Upper lobe of right lung (tissue), 1 donor: ENCODE measurements around the gene ALK. TPM values are rescaled to one million over a fixed set of nuclear protein-coding genes. Genes with fewer than 3 reads are reported as not detected.
A peak's percentile ranks its signal among the peaks of the same experiment; 100 is the strongest.

Source experiments
- ATAC-seq: fragments of 200-7000 bp; cut with Tn5 transposase; one replicate; pipeline ENCODE4 v1.9.1; 2020; ENCODE audit warnings: mild to moderate bottlenecking, moderate library complexity
- DNase-seq: peaks from one replicate; pipeline ENCODE4 v3.0.0-alpha.2; 2020
- H3K27ac ChIP-seq: fragments of 200-600 bp; one replicate; pipeline ENCODE4 v1.8.0; 2022
- H3K27me3 ChIP-seq: fragments of 200-600 bp; one replicate; pipeline ENCODE4 v1.8.0; 2022; ENCODE audit warnings: mild to moderate bottlenecking
- H3K36me3 ChIP-seq: fragments of 200-600 bp; one replicate; pipeline ENCODE4 v1.8.0; 2022
- H3K4me1 ChIP-seq: fragments of 200-600 bp; one replicate; pipeline ENCODE4 v1.8.0; 2022
- H3K4me3 ChIP-seq: fragments of 200-600 bp; one replicate; pipeline ENCODE4 v1.8.0; 2022; ENCODE audit warnings: mild to moderate bottlenecking
- H3K9me3 ChIP-seq: fragments of 200-600 bp; one replicate; pipeline ENCODE4 v1.8.0; 2022
- intact Hi-C: fragments of 100-400 bp; cut with DNase I; formaldehyde crosslinking; loops from one replicate; pipeline ENCODE4 v1.11.0; 2022
- total RNA-seq: library from RNA; stranded (reverse); fragmentation: NEBNext Ultra II Directional; extraction: Animal tissue kit (Norgen Biotek cat#: 25700); gene quantifications from one replicate; pipeline ENCODE4 v1.2.1, GENCODE V29; 2021
- TF ChIP-seq, protein P1 (sequence below): fragments of 200-600 bp; IDR thresholded peaks from one replicate; pipeline ENCODE4 v1.8.0; 2022; ENCODE audit warnings: antibody characterized with exemption
- donor health status: DM: no; HTN: yes; CAD: no; lungs with severe emphysema.

The ALK gene
- total RNA-seq, 1 donor from 2014 or later = not detected

DNA sequence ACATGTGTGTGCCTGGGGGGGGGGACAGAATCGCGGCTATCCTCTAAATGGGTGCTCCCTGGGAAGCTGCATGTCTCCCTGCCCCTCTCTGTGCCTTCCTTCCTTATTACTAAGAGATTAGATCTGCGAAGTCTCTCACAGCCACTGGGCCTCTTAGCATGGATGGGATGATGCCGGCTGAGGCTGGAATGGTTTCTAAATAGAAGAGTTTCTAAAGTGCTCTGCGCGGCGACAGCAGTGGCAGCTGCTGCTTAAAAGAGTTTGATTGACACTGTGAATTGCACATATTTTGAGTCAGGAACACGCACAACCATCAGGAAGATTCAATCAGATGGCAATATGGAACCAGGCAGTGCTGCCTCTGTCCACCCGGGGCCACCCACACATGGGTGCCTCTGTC lies 642.4 kb downstream of the ALK start:
- Histone ChIP-seq H3K4me3 (no peak overlapping the region), H3K36me3 (no peaks in the 10 kb centered on the region), H3K4me1 (no peaks in the 10 kb centered on the region), H3K9me3 (no peaks in the 10 kb centered on the region), H3K27me3 (no peaks in the 10 kb centered on the region), H3K27ac (no peak overlapping the region)
- TF ChIP-seq, protein P1, sequence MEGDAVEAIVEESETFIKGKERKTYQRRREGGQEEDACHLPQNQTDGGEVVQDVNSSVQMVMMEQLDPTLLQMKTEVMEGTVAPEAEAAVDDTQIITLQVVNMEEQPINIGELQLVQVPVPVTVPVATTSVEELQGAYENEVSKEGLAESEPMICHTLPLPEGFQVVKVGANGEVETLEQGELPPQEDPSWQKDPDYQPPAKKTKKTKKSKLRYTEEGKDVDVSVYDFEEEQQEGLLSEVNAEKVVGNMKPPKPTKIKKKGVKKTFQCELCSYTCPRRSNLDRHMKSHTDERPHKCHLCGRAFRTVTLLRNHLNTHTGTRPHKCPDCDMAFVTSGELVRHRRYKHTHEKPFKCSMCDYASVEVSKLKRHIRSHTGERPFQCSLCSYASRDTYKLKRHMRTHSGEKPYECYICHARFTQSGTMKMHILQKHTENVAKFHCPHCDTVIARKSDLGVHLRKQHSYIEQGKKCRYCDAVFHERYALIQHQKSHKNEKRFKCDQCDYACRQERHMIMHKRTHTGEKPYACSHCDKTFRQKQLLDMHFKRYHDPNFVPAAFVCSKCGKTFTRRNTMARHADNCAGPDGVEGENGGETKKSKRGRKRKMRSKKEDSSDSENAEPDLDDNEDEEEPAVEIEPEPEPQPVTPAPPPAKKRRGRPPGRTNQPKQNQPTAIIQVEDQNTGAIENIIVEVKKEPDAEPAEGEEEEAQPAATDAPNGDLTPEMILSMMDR = no peak
- no peak for ATAC-seq
- intact Hi-C loops = no loop called here
- DNase-seq = no peak

DNA sequence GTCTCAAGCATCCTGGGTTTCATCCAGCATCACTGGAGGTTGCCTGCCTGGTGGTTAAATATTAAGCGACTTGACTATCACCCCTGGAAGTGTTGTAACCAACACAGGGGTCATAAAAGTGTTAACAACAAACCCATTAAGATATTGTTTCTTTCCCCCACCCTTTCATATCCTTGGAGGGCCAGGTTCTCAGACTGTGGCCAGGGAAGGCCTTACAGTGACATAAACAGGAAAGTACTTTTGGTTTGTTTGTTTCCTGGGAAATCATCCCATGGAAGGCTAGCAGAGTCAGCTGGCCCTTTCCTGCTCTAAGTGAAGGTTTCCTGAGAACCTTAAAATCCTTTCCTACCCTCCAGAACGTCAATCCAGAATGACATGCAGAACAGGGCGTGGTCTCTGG lies 645.2 kb downstream of the ALK start:
- H3K36me3 ChIP-seq = no peaks in the 10 kb centered on the region
- no peaks in the 10 kb centered on the region for H3K4me1 ChIP-seq
- no peaks in the 10 kb centered on the region for H3K9me3 ChIP-seq
- no peak overlapping the region for H3K27ac ChIP-seq
- no peaks in the 10 kb centered on the region for H3K27me3 ChIP-seq
- ATAC-seq (no peak), DNase-seq (no peak)
- H3K4me3 ChIP-seq = no peak overlapping the region
- intact Hi-C loops = no loop called here
- TF ChIP-seq, protein P1 = no peak

DNA sequence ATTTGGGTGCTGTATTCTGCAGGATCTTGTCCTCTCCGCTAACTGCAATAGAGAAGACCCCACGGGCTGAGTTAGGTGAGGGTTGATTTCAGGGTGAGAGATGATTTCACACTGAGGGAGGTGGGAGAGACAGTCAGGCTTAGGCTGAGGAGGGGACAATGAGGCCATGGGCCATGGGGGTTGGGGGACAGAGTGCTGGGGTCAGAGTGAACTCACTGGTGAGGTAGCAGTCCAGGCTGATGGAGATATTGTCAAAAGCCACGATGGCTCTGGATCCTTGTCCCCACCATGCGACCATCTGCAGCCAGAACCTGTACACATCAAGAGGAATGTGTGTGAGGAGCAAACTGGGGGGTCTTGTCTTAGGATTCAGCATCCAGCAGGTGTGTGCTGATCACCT lies 646.2 kb downstream of the ALK start:
- H3K36me3 ChIP-seq = no peaks in the 10 kb centered on the region
- H3K27ac ChIP-seq = no peak overlapping the region
- no peaks in the 10 kb centered on the region for H3K9me3 ChIP-seq
- no peak for DNase-seq
- no peak for ATAC-seq
- no peaks in the 10 kb centered on the region for H3K4me1 ChIP-seq
- TF ChIP-seq, protein P1 = no peak
- H3K27me3 ChIP-seq = no peaks in the 10 kb centered on the region
- intact Hi-C loops = no loop called here
- H3K4me3 ChIP-seq = no peak overlapping the region

DNA sequence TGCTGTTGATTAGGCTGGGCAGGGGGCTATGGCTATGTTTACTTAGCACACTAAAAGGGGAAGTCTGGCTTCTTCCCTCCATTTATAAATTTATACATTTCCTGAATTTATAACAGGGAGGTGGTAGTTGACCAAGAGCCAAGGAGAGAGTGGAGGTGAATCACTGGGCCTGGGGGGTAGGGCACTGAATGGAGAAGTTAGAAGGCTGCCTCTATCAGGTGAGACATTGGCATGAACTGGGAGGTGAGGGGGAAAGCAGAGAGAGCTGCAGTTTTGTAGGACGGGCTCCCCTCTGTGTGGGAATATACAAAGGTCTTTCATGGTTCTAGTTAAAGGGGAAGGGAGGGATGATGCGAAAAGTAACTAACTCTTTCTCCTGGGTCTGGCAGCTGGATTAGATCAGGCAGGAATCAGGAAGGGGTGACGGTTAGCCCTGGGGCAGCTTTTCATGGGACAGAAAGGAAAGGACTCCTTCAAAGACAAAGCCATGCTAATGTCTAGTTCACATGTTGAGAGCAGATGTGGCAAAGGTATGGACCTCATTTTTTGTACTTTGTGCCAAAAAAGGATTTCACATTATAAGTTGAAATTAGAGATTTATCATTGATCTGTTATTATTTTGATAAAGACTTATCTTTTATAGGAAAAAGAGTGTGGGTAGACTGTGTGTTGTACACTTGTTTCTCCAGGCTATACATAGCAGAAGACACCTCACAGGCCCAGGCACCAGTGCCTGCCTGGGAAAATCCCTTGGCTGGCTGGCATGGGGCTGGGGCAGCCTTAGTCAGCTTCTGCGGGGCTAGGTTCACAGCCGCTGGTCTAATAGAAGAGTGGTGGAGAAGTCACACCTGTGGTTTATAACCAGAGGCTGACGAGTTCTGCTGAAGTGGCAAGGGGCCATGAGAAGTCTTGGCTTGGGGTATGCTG lies 647.4 kb downstream of the ALK start:
- no peak overlapping the region for H3K4me3 ChIP-seq
- TF ChIP-seq, protein P1 = no peak
- no peak overlapping the region for H3K27ac ChIP-seq
- H3K9me3 ChIP-seq = no peaks in the 10 kb centered on the region
- ATAC-seq = no peak
- no peaks in the 10 kb centered on the region for H3K27me3 ChIP-seq
- no peak for DNase-seq
- H3K36me3 ChIP-seq = no peaks in the 10 kb centered on the region
- intact Hi-C loops = no loop called here
- H3K4me1 ChIP-seq = no peaks in the 10 kb centered on the region

DNA sequence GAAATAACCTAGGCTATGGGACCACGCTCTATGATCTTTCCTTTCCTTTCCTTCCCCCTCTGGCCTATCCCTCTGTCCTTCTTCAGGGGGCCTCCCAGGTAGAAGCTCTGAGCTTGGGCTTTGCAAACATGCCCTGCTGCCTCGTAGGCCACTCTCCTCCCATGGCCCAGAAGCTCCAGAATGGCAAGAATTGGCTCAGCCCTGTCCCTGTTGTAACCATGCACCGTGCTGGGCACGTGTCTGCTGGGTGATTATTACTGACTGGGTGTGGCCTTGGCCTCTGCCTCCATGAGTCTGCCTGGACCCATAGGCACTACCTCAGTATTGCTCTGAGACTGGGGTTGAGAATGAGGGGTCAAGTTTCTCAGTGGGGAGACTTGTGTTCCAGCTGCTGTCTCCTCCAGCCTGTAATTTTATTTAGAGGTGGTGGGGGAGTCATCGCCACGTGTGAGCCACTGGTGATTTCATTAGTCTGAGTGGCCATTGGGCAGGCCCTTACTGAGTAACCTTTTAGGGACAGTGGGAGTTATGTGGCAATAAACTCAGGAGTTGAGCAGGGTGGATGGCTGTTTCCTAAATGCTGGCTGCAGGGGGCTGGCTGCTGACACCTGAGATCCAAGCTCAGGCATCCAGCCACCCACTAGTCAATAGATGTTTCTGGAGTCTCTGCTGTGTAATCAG lies 648.2 kb downstream of the ALK start:
- Histone ChIP-seq H3K4me1 (no peaks in the 10 kb centered on the region), H3K36me3 (no peaks in the 10 kb centered on the region), H3K27ac (no peak overlapping the region), H3K27me3 (no peaks in the 10 kb centered on the region), H3K9me3 (no peaks in the 10 kb centered on the region), H3K4me3 (no peak overlapping the region)
- DNase-seq = peak; percentile 17
- intact Hi-C loops = no loop called here
- no peak for ATAC-seq
- TF ChIP-seq, protein P1 = no peak
